Retinal pigment epithelial cell (primary cell): Measurements from ENCODE around the gene TMEM151A.

Source experiments
- DNase-seq: peaks from one replicate; pipeline ENCODE4 v3.0.0-alpha.2; 2010; ENCODE audit warnings: low read depth
- H3K4me3 ChIP-seq: 2 replicates; pipeline ENCODE4 v1.5.1; 2011; ENCODE audit warnings: mild to moderate bottlenecking, low read length, control low read depth, moderate library complexity
- TF ChIP-seq, protein P1 (sequence below): conservative IDR thresholded peaks from 2 replicates; pipeline ENCODE4 v1.5.1; 2011; ENCODE audit warnings: low read depth, low read length, control low read depth, inconsistent platforms

The TMEM151A gene

DNA sequence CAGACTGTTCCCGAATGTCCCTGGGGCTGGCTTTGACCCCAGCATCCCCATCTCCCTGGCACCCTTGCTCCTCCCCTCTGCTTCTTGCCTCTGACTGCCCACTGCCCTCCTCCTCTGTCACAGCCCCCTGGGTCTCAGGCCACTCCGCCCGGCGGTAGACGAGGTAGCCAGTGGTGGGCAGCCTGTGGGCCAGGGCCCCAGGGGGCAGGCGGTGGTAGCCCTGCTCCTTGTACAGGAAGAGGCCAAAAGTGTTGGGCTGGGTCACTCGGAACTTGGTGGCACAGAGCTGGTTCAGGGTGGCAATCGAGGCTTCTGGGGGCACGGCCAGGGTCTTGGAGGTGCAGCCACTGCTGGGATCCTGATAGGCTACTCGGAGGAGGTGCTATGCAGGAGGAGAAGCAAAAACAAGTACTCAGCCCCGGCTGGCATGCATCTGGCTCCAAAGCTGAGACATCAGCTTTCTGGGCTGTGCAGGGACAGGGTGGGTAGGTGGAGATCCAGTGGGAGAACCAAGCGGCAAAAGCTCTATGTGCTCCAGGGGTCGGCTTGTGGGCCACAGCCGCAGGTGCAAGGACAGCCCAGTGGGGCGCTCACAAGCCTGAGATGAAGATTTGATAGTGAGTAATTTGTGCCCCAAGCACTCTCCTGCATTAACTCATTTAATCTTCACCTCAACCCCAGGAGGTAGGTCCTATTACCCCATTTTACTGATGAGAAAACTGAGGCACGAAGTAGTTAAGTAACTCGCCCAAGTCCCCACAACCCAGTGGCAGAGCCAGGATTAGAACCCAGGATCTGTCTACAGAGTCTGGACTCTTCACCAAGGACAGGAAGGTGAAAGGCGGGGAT is 40.9 kb downstream of the TMEM151A start:
- DNase-seq: no peak
- no peak overlapping the region for H3K4me3 ChIP-seq
- TF ChIP-seq, protein P1, sequence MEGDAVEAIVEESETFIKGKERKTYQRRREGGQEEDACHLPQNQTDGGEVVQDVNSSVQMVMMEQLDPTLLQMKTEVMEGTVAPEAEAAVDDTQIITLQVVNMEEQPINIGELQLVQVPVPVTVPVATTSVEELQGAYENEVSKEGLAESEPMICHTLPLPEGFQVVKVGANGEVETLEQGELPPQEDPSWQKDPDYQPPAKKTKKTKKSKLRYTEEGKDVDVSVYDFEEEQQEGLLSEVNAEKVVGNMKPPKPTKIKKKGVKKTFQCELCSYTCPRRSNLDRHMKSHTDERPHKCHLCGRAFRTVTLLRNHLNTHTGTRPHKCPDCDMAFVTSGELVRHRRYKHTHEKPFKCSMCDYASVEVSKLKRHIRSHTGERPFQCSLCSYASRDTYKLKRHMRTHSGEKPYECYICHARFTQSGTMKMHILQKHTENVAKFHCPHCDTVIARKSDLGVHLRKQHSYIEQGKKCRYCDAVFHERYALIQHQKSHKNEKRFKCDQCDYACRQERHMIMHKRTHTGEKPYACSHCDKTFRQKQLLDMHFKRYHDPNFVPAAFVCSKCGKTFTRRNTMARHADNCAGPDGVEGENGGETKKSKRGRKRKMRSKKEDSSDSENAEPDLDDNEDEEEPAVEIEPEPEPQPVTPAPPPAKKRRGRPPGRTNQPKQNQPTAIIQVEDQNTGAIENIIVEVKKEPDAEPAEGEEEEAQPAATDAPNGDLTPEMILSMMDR: no peak

DNA sequence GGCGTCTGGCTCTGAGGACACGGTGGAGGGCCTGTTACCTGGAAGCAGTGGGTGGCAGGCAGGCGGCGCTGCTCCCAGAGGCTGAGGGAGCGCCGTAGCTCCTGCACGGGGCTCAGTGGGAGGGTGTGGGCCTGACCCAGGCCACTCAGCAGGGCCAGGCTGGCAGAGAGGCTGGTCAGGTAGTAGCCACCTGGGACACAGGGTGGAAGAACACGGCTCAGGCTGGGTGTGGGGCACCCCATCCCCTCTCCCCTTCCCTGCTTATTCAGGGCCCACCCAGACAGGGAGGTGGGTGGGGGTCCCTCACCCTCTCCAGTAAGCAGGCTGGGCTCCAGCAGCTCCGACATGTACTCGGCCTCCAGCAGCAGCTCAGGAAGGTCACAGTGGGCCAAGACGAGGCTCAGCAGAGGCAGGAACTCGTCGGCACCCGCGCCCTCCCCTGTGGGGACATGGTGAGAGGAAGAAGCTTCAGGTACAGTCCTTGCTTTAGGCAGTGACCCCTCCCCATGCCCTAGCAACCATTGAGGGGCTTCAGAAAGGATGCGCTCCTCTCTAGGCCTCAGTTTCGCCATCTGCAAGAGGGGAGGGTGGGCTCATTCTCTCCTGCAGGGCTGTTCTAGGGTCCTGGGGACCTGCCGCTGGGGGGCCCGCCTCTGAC is 41.7 kb downstream of the TMEM151A start:
- DNase-seq: no peak
- H3K4me3 ChIP-seq: no peak overlapping the region
- TF ChIP-seq, protein P1: no peak

DNA sequence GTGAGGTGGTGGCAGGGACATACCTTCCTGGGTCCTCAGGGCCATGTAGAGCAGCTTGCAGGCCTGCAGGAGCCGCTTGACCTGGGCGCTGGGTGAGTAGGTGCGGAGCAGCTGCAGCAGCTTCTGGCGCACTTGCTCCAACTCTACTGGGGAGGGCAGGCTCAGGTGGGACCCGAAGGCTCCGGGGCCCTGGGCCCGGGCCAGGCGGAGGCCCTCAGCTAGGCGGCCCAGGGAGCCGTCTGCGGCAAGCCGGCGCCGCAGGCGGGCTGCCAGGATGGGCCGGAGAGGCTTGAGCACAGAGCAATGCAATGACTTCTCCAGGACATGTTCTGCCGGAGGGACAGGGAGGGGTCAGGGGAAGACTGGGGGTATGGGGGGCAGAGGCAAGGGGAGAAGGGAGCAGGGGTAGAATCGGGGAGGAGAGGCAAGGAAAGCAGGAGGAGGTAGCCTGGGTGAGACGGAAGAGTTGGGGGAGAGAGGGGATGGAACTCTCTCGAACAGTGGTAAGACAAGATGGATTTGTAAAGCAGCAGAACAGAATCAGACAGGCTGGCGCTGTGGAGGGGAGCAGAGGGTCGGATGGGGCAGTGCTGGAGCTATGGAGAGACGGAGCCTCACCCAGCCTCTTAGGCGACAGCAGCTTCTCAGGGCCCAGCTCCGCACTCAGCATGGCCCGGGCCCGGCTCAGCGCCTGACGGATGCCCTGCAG is 42.4 kb downstream of the TMEM151A start:
- TF ChIP-seq, protein P1: no peak
- no peak overlapping the region for H3K4me3 ChIP-seq
- DNase-seq: no peak

DNA sequence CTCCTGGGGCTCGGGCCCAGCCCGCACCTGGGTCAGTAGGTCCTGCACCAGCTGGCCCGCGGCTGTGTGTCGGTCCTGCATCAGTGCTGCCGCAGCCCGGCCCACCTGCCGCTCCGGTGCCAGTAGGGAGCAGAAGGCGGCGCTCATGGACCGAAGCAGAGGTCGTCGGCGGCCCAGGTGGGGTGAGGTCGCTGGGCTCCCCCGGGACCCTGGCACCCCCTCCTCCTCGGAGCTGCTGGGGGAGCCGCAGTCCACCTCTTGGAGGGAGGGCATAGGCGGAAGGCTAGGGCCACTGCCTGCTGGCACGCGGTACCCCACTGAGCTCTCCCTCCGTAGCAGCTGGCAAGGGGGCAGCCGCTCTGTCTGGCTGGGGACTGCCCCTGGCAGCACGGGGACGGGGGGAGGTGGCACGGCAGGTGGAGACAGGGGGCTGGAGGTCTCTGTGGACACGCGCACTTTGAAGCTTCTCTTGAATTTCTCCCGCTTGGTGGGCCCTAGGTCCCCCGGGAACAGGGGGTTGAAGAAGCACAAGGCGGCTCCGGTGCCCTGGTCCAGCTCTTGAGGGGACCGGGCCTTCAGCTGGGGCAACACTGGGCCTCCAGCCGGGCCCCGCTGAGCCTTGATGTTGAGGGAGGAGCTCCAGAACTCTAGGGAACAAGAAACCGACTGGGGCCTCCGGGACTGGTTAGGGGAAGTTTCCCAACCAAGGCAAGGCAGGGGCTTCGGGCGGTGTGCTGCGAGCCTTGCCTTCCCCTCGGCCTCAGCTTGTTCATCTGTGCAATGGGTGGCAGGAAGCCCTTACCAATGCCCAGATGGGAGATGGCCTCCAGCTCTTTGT is 43.1 kb downstream of the TMEM151A start:
- TF ChIP-seq, protein P1: no peak
- H3K4me3 ChIP-seq: peak overlapping the region; percentile 56
- DNase-seq: no peak

DNA sequence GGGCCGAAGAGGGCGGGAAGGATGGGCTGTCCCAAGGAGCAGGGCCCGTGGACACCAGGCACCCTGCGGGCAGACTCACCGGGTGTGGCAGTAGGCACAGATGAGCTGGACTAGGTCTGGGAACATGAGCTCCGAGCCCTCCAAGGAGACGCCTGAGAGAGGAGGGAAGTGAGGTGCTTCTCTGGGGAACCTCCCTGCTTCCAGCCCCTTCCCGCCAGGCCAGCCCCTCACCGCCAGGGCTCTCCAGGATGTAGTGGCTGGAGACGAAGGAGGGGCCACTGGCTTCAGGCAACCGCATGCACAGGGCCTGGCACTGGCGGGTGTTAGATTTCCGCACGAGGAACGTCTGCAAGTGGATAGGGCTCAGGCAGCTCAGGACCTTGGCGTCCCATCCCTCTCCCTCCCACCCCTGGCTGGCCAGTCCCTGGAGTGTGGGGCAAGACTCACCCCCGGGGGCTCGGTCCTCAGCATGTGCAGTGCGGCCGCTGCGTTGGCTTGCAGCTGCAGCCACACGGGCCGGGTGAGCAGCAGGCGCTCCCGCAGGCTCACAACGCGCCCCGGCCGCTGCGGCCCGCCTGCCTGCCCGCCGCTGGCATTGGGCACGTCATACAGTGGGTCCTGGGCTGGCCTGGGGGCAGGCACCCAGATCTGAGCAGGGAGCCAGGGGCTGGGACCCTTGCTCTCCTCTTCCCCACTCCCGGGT is 44.0 kb downstream of the TMEM151A start:
- TF ChIP-seq, protein P1: no peak
- DNase-seq: no peak
- H3K4me3 ChIP-seq: peak overlapping the region; percentile 56
